Activated CD8-positive, alpha-beta memory T cell treated with anti-CD3 and anti-CD28 coated beads for 1 hour (primary cell): ENCODE measurements around the gene DLX3.

ENCODE experiments used
- DNase-seq, 2 donors: peaks; one replicate each; pipeline ENCODE4 v3.0.0-alpha.2; 2020; ENCODE audit warnings: low read depth in 1 of 2; ENCODE audit errors: extremely low read depth in 1 of 2

The DLX3 gene

DNA sequence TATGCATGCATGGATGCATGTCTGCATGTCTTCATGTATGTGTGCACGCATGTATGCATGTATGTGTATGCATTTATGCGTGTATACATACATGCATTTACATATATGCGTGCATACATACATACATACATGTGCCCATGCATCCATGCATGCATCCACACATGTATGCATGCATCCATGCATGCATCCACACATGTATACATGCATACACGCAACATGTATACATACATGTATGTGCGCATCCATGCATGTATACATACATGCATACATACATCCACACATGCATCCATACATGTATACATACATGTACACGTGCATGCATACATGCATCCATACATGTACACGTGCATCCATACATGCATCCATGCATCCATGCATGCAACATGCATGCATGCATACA, 29.8 kb upstream of the DLX3 start:
- DNase-seq, result no peak

DNA sequence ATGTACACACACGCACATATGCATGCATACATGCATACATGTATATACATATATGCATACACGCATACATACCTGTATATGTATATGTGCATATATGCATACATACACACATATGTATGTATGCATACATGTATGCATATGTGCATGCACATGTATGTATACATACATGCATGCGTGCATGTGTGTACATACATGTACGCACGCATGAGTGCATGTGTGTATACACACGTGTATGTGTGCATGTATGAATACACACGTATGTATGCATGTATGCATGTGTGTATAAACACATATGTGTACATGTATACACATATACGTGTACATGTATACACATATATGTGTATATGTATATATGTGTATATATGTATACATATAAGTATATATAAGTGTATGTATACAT, 28.5 kb upstream of the DLX3 start:
- no peak for DNase-seq

DNA sequence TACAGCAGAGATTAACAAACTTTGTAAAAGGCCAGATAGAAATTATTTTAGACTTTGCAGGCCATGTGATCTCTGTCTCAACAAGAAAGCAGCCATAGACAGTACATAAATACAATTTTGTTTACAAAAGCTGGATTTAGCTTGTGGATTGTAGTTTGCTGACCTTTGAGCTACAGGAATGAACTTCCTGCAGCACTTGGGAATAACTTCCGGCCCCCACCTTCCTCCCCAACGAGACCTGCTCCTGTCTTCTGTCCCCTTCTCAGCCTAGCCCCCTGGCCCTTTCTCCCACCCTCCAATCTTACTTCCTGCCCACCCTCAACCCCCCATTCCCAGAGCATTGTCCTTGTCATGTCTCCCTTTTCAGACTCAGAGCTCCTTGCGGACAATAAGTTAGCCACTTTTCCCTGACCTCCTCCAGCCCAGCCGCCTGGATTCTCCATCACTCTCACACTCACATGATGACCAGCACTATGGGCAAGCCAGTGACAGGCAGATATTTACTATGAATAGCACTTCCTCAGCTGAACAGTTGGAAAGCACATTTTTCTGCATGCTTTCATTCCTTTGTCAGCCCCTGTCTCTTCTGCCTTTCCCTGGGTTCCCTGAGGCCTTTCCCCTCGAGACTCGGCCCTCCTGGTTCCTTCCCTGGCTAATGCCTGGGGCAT, 27.6 kb upstream of the DLX3 start:
- no peak for DNase-seq

DNA sequence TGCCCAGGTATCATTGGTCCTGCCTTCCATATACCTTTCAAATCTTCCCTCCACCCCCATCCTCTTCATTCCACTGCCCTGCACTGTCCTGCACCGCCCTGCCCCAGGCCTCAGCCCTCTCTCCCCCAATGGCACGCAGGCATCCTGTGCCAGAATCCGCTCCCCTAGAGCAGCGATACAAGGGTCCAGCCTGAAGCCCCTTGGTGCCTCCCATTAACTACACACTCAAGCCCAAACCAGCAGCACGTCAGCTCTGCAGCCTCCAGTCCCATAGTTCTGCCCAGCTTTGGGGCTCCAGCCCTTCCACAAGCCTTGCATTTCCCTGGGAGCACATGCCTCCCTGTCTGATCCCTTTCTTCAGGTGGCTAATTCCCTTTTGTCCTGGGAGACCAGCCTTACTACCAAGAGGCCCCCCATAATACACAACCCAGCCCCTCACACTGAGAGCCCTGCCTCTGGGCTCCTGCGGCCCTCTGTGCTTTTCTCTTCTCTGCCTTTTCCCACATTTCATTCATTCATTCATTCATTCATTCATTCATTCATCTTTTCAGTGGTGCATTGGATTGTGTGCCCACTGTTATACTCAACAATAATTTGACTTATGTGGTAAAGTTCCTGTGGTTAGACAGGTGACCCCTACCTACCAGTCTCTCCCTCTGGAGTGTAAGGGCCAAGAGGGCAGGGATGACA, 26.8 kb upstream of the DLX3 start:
- no peak for DNase-seq

DNA sequence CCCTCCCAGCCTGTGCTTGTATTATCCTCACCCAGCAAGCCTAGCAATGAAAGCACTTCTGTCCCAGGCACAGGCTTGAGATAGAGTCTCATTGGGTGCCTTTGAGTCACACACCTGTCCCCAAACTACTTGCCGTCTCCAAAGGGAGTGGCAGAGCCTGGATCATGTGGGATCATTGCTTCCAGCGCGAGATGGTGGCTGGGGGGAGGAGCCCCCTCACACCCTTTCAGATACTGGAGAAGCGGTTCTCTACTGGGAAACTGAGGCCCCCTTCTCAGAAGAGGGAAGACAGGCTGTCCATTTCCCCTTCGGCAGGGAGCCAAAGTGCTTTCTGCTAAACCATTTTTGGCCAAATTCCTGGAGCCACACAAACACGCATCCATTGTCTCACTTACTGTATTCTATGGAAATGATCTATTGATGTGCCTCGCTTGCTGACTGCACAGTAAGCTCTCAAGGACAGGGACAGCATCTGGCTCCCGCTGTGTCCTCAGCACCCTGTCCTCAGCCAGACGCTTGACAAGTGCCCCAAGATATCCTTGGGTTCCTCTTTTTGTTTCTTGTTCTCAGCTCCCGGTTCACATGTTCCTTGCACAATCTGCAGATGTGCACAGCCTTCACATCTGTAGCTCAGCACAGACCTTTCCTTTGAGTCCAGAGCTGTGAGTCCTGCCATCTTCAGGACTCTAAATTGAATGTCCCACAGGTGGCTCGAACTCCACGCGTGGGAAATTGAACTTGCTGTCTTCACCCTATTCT, 26.0 kb upstream of the DLX3 start:
- no peak for DNase-seq

DNA sequence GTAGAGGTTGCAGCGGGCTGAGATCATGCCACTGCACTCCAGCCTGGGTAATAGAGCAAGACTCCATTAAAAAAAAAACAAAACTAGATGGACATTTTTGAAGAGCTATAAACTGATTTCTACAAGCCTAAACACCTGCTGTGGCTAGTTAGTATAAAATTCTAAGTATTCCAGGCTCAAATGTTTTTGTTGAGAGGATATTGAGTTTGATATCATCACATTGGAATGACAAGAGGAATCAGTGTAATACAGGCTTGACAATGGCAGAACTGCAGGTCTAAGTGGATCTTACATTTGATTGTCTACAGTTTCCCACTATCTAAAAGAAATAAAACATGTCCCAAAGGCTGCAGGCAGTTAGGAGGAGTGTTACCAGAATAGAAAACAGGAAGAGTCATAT, 23.9 kb upstream of the DLX3 start:
- no peak for DNase-seq

DNA sequence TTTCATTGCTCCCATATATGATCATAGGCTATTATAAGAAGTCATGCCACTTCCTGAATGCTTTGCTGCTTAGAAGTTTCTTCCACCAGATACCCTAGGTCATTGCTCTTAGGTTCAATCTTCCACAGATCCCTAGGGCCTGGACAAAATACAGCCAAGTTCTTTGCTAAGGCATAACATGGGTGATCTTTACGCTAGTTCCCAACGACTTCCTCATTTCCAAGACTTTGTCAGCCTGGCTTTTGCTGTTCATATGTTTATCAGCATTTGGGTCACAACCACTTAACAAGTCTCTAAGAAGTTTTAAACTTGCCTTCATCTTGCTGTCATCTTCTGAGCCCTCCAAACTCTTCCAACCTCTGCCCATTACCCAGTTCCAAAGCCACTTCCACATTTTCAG, 20.1 kb upstream of the DLX3 start:
- DNase-seq, result no peak

DNA sequence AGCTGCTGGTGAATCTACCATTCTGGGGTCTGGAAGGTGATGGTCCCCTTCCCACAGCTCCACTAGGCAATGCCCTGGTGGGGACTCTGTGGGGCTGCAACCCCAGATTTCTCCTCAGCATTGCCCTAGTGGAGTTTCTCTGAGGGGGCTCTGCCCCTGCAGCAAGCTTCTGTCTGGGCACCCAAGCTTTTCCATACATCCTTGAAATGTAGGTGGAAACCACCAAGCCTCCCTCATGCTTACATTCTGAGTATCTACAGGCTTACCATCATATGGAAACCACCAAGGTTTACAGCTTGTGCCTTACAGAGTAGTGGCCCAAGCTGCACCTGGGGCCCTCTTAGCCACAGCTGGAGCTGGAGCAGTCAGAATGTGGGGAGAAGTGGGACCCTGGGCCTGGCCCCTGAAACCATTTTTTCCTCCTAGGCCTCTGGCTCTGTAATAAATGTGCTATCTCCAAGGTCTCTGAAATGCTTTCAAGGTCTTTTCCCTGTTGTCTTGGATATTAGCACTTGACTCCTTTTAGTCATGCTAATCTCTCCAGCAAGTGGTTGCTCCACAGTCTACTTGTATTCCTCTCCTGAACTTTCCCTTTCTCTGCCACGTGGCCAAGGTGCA, 19.6 kb upstream of the DLX3 start:
- no peak for DNase-seq

DNA sequence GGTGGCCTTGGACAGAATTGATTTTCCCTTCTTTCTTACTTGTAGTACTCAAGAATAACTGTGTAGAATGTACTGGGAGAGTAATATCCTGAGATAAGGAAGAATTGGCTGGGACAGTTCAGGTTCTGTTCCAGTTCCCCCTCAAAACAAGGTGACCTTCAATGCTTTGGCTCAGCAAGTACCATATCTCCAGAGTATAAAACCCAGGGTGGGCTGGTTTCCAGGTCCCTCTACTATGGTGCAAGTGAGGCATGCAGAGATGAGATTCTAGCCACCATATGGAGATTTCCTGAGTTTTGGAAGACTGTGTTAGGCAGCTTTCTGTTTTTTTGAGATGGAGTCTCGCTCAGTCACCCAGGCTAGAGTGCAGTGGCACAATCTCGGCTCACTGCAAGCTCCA, 18.1 kb upstream of the DLX3 start:
- no peak for DNase-seq

DNA sequence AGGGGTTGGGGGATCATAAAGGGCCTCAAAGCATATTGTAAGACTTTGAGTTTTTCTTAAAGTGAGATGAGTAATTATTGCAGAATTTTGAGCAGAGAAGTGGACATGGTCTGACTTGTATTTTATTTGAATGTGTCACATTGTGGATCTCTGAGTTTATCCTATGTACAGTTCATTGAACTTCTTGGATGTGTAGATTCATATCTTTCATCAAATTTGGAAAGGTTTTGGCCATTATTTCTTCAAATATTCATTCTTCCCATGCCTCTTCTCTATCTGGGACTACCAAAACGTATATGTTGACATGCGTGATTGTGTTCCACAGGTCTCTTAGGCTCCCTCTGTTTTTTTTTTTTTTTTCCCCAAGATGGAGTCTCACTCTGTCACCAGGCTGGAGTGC, 14.3 kb upstream of the DLX3 start:
- no peak for DNase-seq

DNA sequence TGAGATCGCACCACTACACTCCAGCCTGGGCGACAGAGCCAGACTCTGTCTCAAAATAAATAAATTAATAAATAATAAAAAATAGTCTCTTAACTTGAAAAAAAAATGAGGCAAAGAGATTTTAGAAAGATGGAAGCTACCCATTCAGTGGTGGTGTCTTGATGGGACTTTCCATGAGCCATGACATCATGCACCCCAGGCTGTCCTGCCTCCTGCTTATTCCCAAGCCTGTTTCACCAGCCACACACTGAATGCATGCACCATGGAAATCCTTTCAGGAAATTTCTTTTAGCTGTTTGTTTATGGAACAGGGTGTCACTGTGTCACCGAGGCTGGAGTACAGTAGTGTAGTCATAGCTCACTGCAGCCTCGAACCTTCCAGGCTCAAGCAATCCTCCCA, 8.9 kb upstream of the DLX3 start:
- DNase-seq, result no peak

DNA sequence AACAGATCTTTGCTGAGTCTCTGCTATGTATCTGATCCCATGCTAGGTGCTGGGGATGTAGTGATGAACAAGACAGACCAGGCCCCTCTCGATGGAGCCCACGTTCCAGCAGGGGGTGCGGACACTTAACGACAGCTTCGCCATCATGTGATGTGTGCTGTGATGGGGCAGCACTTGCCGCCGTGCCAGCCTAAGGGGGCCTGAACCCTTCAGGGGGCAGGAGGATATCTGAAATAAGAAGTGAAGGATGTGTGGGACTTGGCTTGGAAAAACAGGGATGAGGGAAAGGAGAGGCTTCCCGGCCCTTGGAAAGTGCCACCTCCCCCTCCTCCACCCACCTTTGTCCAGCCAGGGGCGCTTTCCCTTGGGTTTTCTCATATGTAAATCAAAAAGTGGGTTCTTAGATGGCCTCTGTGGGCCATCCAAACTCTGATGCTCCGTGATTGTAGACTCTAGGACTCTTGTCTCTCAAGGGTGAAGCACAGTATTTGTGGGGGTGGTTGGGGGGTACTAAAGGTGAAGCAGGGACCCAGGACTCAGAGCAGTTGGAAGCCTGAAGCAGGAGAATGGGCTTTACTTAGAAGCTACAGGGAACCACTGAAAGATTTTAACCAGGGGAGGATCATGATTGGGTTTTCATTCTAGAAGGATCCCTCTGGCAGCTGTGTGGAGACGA, 4.0 kb upstream of the DLX3 start:
- DNase-seq, result no peak

DNA sequence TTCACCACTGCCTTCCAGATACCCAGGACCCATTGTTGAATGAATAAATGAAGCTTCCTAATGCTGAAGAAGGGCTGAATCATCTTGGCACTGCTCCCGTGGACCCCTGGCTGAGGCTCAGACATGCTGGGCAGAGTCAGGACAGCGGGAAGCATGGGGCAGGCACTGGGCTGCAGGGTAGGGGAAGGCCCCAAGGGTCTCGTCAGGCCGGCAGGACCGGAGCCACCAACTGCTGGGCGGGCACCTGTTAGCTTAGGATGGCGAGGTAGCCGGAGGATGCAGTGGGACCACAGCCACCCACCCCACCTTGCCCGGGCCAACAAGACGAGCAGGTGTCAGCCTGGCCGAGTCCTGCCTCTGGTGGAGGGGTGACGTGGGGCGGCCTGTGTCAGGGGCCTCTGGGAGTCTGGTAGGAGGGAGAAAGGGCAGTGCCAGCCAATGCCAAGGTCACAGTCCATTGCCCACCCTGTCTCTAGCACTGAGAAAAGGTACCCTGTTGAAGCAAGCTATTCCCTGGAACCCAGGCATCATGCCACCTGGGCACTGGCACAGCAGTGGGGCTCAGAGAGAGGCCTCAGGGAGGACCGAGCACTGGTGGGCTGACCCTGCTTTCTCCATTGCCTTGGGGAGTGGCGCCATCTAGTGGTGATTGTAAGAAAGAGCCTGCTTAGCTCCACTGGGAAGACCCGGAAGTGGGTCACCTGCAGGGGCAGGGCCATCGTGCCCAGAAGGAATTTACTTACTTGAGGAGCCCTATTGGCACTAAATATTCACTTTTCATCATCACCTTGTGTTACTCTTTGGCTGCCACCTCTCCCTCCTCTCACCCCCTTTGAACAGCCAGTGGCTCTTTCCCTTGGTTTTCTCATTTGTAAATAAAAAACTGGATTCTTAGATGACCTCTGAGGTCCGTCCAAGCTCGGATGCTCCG, 3.0 kb upstream of the DLX3 start:
- DNase-seq, result peak; percentile 70

DNA sequence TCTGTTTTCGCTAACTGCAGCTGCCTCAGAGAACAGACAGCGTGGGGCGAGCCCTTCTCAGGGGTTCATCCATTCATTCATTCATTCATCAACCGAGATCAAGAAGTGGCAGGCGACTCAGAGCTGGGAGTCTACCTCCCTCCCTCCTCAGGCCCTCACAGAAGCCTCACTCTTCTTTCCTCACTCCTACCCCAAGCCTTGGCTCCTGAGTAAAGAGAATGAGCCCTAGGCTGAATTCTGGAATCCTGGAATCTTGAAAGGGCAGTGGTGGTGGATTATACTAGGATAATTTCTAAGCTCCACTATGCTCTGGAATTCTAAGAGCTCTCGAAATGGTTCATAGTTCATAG, 2.3 kb upstream of the DLX3 start:
- DNase-seq, result no peak

DNA sequence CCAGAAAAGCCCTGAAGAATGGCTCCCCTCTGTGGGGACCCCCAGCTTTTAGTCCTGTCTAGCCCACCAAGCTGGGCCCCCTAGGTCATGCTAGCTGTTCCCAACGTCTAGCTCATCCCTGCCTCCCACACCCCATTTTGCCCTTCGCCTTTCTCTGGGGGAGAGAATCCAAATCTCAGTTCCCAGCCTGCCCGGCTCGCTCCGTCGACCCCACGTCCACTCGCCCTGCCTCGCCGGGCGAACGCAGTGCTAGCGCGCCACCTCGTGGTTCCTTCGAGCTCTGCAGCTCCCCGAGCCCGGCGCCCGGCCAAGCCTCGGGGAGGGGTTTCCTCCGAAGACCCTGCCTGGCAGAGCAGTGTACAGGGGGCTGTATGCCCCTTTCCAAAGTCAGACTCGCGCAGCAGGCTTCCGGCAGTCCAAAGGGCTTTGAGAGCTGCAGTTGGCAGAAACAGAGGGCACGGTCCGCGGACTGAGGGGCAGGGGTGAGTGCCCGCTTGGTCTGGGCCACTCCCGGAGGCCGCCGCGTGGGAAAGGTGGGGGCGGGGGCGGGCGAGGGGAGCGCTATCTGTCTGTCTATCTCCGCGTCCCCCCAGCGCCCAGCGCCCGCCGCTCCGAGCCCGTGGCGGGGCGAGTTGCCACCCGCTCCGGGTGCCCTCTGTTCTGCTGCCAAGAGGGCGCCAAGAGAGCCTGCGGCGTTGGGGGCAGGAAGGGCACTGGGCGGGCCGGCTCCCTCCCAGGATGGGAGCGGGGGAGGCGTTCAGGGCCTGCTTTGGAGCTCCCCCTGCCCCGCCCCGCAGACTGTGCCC, 1.7 kb upstream of the DLX3 start:
- peak; percentile 22 to 63 for DNase-seq

DNA sequence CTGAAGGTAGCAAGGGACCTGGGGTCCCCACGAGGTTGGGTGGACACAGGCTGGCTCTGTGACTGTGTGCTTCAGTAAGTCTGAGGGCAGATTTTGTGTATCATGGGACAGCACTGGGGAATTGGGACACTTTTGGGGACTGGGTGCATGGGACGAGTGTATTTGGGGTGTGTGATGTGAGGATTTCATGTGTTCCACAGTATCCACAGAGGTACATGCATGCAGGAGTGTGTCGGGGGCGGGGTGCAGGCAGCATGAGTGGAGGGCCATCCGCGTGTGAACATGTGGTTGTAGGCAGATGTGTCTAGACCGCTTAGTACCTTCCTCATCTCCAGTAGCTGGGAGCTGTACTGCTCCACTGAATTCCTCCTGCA, 1.1 kb upstream of the DLX3 start:
- DNase-seq, result no peak

DNA sequence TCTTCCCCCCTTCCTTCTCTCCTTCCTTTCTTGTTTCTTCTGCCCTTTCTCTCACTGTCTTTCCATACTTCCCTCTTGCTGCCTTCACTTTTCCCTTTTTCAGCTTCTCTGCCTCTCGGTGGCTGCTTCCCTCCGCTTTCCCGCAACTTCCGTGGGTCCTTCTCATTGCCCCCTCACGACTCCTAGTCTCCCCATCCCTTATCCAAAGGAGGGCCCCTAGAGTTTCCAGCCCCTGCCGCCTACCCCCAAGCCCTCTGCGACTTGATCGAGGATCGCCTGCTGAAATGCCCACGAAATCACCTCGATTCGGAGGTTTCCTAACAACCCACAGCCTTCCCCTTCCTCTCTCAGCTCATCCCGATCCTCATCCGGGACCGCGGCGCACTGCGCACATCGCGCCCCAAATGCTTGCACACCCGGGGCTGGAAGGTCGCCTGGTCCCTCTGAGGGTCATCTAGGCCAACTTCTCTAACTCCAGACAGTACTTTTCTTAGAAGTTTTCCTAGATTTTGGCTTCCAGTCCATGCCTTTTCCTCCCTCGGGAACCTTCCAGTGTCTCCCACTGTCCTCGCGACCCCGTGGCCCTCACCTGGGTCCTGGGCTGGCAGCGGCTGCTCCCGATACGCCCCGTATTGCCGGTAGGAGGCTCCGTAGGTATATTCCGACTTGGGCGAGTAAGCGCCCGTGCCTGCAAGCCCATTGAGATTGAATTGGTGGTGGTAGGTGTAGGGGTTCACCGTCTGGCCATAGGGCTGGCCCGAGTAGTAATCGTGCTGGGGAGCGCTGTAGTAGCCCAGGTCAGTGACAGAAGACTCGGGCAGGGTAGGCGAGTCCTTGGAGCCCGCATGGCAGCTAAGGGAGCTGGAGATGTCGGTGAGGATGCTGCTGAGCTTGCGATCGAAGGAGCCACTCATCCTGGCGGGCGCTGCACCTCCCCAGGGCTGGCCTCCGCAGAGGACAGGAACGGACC, 654 bp downstream of the DLX3 start:
- DNase-seq, result no peak

DNA sequence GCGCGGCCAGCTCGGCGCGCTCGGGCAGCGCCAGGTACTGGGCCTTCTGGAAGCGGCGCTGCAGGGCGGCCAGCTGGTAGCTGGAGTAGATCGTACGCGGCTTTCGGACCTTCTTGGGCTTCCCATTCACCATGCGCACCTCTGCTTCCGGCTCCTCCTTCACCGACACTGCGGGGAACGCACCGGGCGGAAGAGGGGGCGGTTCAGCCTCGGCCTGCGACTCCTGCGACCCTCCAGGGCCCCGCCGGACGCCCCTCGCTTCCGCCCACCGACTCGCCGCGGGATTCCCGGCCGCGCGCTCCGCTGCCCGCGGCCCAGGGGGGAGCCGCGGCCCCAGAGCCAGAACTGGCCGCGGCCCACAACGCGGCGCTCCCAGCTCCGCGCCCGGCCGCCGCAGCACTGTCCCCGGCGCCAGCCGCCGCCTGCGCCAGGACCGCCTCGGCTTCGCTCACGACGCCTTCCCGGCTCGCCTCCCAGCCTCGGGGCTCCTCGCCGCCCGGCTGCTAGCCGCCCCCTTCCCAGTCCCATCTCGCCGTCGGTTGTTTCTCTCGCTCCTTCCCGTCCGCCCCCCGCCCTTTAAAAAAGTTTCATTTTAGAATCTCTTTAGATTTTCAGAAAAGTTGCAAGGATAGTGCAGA, 1.5 kb downstream of the DLX3 start:
- DNase-seq, result no peak
